SK-N-SH treated with all-trans-retinoic acid at 6 μM for 48 hours (cell line): ENCODE results near the gene TRMT112.

ENCODE experiments used
- BACH2 ChIP-seq: fragments of 250-450 bp; sonication (Bioruptor Pico); IDR thresholded peaks from 2 replicates; pipeline ENCODE4 v1.9.0; 2021; ENCODE audit warnings: mild to moderate bottlenecking, borderline replicate concordance
- RARB ChIP-seq: fragments of 250-450 bp; sonication (Bioruptor Pico); IDR thresholded peaks from 2 replicates; pipeline ENCODE4 v1.8.0; 2021; ENCODE audit warnings: mild to moderate bottlenecking, moderate library complexity

GRCh38 chr11:64291752-64292459 is 25.5 kb downstream of the TRMT112 start:
- TF ChIP-seq BACH2: no peak
- no peak for TF ChIP-seq RARB (CRISPR knock-in tag)
